ENCODE results near the gene ALDH3A1. TPM values are rescaled to one million over a fixed set of nuclear protein-coding genes. Genes with fewer than 3 reads are reported as not detected.

The ALDH3A1 gene
- total RNA-seq, 3 donors from 2014 or later (not counting 1 experiment from before 2014, with no cell fraction given) = not detected

GRCh38 chr17:19737305-19738072 lies 10.6 kb downstream of the ALDH3A1 start:
- H3K4me1 ChIP-seq (ENCODE audit: control insufficient read depth, insufficient read depth, low read length) = no peaks in the 10 kb centered on the region
- no peak for TF ChIP-seq CTCF (IDR thresholded peaks at IDR 0.05)
- H3K9me3 ChIP-seq (ENCODE audit: control insufficient read depth, insufficient read depth, low read length) = no peaks in the 10 kb centered on the region
- H3K4me3 ChIP-seq (ENCODE audit: low read length) = no peak overlapping the region
- ATAC-seq (no peak), DNase-seq (no peak)
- H3K27me3 Mint-ChIP-seq (ENCODE audit: low read depth in 2 of 2) = peaks cover 0 to 3% of the 10 kb centered on the region in 2 donors
- no peak overlapping the region for H3K27ac Mint-ChIP-seq
- no peak overlapping the region for H3K4me3 Mint-ChIP-seq
- H3K27me3 ChIP-seq (ENCODE audit: control insufficient read depth, insufficient read depth, low read length) = no peaks in the 10 kb centered on the region
- H3K36me3 ChIP-seq (ENCODE audit: control insufficient read depth, insufficient read depth, low read length) = no peaks in the 10 kb centered on the region
- H3K27ac ChIP-seq (ENCODE audit: low read length) = no peak overlapping the region
- H3K36me3 Mint-ChIP-seq = no peaks in the 10 kb centered on the region
- 81% methylated on average over 15 of the region's 15 CpGs for WGBS (ENCODE audit: insufficient coverage)
- H3K4me1 Mint-ChIP-seq = no peaks in the 10 kb centered on the region
- no peaks in the 10 kb centered on the region for H3K9me3 Mint-ChIP-seq
- intact Hi-C loops (cut with micrococcal nuclease) = no loop called here

GRCh38 chr17:19736071-19736470 lies 12.0 kb downstream of the ALDH3A1 start:
- Histone ChIP-seq H3K4me1 (ENCODE audit: control insufficient read depth, insufficient read depth, low read length) (no peaks in the 10 kb centered on the region), H3K4me3 (ENCODE audit: low read length) (no peak overlapping the region), H3K27ac (ENCODE audit: low read length) (no peak overlapping the region), H3K36me3 (ENCODE audit: control insufficient read depth, insufficient read depth, low read length) (no peaks in the 10 kb centered on the region), H3K9me3 (ENCODE audit: control insufficient read depth, insufficient read depth, low read length) (no peaks in the 10 kb centered on the region), H3K27me3 (ENCODE audit: control insufficient read depth, insufficient read depth, low read length) (no peaks in the 10 kb centered on the region)
- intact Hi-C loops (cut with micrococcal nuclease) = no loop called here
- Mint-ChIP-seq H3K4me1 (no peaks in the 10 kb centered on the region), H3K27me3 (ENCODE audit: low read depth in 2 of 2) (peaks cover 0 to 3% of the 10 kb centered on the region in 2 donors), H3K4me3 (no peak overlapping the region), H3K27ac (no peak overlapping the region), H3K9me3 (no peaks in the 10 kb centered on the region), H3K36me3 (no peaks in the 10 kb centered on the region)
- WGBS (ENCODE audit: insufficient coverage) = 87% methylated on average over 11 of the region's 11 CpGs
- ATAC-seq = no peak
- no peak for DNase-seq
- TF ChIP-seq CTCF (IDR thresholded peaks at IDR 0.05) = no peak

- Histone ChIP-seq H3K27me3 (ENCODE audit: control insufficient read depth, insufficient read depth, low read length) (no peaks in the 10 kb centered on the region), H3K27ac (ENCODE audit: low read length) (no peak overlapping the region), H3K4me3 (ENCODE audit: low read length) (no peak overlapping the region), H3K9me3 (ENCODE audit: control insufficient read depth, insufficient read depth, low read length) (no peaks in the 10 kb centered on the region), H3K36me3 (ENCODE audit: control insufficient read depth, insufficient read depth, low read length) (no peaks in the 10 kb centered on the region), H3K4me1 (ENCODE audit: control insufficient read depth, insufficient read depth, low read length) (no peaks in the 10 kb centered on the region)
- 77% methylated on average over 8 of the region's 11 CpGs for WGBS (ENCODE audit: insufficient coverage)
- Mint-ChIP-seq H3K4me3 (no peak overlapping the region), H3K27ac (no peak overlapping the region), H3K9me3 (no peaks in the 10 kb centered on the region), H3K36me3 (no peaks in the 10 kb centered on the region), H3K4me1 (no peaks in the 10 kb centered on the region), H3K27me3 (ENCODE audit: low read depth in 2 of 2) (peaks cover 0 to 3% of the 10 kb centered on the region in 2 donors)
- ATAC-seq = no peak
- no peak for DNase-seq
- intact Hi-C loops (cut with micrococcal nuclease) = no loop called here
- TF ChIP-seq CTCF (IDR thresholded peaks at IDR 0.05) = no peak
Observed at GRCh38 chr17:19733953-19734526, 14.1 kb downstream of the ALDH3A1 start.
